ENCODE data around the gene SLC6A6.

Gene SLC6A6

GRCh38 chr3:14466179-14466903 is 63.9 kb downstream of the SLC6A6 start:
- DNase-seq (ENCODE audit: low read depth in 2 of 2), result no peak

- DNase-seq (ENCODE audit: low read depth in 2 of 2), result no peak
These were observed 65.6 kb downstream of the SLC6A6 start for GRCh38 chr3:14467814-14468620.

DNA sequence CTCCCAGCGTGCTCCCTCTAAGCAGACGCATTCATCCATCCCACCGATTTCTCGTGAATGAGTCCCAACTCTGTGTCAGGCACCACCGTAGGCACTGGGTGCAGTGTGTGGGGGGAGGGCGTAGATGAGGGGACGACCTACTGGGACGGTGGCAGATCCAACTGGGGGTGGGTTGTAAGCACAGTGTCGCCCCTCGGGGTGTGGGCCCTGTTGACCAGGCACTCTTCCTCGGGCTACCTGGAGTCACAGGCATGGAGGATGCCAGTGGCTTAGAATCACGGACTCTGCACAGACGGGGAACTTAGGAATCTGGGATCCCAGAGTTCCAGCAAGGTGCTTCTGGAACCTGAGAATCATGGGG is 66.2 kb downstream of the SLC6A6 start:
- DNase-seq (ENCODE audit: low read depth in 2 of 2), result no peak

DNA sequence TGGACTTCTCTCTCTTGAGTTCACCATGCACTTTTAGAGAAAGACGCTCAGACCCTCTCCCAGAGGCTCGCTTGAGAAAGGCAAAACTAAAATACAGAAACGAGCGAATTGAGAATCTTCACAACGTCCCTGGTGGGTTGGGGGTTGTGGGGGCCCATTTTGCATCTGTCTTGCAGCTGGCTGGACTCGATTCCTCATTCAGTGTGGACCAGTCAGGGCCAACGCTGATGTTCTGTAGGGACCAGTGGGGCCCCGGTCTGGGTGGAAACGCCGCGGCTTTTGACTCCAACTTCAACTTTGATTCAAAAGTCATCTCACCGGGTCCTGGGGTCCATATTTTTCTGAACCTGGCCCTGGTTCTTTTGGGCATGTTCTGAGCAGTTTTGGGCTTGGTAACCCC is 68.1 kb downstream of the SLC6A6 start:
- DNase-seq (ENCODE audit: low read depth in 2 of 2), result no peak

GRCh38 chr3:14471016-14471415 is 68.6 kb downstream of the SLC6A6 start:
- no peak for DNase-seq (ENCODE audit: low read depth in 2 of 2)

DNA sequence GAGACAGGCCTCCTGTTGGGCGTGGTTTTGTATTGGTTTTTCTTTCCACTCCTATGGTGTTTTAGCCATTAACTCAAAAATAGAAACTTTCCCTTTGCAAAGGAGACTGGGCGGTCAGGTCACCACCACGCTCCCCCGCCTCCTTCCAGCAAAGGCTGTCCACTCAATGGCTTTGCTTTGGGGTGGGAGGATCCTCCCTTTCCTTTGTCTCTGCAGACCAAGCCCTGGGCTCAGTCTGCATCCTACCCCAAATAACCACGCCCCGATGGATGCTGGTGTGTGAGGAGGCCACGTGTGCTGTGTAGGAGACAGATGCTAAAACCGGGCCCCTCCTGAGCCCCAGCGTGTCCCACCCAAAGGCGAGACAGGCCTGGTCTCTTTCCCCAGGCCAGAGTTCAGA is 69.3 kb downstream of the SLC6A6 start:
- no peak for DNase-seq (ENCODE audit: low read depth in 2 of 2)

DNA sequence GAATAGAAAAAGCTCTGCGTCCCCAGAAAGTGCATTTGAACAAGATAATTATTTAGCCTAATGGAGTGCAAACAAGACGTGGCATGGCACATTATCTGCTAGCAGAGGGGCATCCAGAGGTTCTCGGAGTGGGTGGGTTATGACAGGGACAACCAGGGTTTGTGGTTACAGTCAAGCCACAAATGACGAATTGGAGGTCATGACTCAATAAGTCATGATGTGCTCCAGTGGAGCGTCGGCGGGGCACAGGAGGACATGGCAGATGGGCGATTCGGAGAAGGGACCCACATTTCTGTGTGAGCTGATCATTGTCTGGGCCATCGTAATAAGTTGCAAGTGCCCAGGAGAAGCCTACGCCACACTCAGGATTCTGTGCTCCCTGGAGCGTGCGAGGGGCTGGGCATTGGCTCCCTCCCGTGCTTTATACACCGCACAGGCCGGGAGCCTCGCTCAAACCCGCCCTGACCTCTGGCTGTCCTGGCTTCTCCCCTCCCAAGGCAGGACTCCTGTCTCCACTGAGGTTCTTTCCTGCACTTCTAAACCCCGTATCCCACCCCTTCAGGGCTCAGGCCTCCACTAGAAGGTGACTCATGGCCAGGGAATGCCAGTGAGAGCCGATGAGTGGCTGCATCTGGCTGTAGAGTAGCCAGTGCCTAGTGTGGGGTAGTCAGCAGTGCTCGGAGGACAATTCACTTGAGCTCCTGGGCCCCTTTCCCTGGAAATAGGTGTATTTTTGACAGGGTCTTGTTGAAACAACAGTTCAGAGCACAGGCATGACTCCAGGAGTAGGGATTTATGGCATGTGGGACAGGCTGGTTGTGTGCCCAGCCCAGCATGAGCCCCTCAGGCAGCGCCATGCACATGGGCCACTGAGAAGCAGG is 70.3 kb downstream of the SLC6A6 start:
- no peak for DNase-seq (ENCODE audit: low read depth in 2 of 2)

DNA sequence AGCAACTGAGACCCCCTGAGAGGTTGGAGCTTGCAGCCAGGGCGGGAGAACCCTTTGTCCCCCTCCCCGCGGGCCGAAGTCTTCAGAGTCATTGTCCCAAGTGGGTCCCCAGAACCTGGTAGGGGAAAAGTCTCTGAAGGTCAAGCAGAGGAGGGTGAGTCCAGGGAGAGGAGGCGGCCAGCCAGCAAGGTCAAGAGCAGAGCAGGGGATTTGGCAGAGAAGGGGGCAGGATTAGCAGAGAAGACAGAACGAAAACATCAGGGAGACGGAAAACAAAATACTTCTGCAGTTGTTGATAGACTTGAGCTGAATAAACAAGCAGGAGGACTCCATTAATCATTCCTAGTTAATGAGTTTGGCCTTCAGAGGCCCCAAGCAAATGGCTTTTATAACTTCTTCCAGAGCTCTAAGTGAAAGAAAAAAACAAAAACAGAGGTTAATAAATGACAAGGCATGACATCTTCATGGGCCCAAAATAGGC is 71.0 kb downstream of the SLC6A6 start:
- no peak for DNase-seq (ENCODE audit: low read depth in 2 of 2)

- DNase-seq (ENCODE audit: low read depth in 2 of 2), result no peak
These were observed 72.1 kb downstream of the SLC6A6 start for GRCh38 chr3:14474363-14475081.

GRCh38 chr3:14475621-14476020 is 73.2 kb downstream of the SLC6A6 start:
- DNase-seq (ENCODE audit: low read depth in 2 of 2), result no peak

DNA sequence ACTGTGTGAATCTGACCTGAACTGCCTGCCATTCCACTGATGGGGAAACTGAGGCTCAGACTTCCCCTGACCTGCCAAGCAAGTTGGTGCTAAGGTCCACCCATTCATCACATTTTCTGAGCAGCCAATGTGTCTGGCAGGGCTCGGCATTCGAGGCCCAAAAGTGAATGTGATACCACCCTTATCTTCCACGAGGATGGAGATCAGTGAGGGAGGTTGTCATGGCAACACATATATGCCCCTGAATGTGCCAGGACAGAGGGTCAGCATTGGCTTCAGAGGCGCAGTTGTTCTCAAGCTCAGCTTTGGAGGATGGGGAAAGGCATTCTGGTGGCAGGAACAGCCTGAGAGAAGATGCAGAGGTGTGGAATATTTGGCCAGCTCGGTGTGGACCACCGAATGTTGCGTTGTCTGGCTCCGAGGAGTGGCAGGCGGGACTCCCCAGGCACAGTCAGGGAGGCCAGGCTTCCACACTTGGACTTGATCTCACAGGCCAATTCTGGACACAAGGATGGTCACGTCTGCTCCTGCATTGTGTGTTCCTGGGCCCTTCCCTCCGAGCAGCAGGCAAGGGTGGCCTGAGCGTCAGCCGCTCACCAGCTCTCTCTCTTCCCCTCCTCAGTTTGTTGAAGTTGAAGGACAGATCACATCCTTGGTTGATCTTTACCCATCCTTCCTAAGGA is 74.3 kb downstream of the SLC6A6 start:
- DNase-seq (ENCODE audit: low read depth in 2 of 2), result no peak

DNA sequence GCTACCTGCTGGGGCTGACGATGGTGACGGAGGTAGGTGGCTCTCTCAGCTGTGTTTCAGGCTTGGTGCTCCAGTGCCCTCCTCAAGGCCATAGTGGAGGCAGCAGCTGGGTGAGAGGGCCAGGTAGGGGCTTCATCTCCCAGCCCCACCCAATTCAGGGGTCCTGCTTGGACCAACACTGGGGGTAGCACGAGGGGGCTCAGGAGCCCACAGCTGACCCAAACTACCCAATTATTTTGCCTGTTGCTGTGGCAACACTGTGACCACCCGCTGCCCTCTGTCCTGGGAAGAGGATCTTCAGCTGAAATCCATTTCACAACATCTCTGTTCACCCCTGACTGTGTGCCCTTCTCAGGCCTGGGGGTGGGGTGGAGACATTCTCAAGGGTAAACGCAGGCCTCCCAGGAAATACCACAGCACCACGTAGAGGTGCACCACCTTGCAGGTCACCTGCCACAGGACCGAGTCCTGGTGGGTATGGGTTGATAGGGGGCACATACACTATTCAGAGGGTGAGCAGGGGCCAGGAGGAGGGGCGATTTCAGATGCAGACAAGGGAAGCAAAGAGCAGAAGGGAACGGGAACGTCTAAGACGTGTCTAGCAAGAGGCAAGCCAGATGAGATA is 75.0 kb downstream of the SLC6A6 start:
- DNase-seq (ENCODE audit: low read depth in 2 of 2), result no peak

- DNase-seq (ENCODE audit: low read depth in 2 of 2), result no peak
These were observed 76.6 kb downstream of the SLC6A6 start for GRCh38 chr3:14478956-14479550.

DNA sequence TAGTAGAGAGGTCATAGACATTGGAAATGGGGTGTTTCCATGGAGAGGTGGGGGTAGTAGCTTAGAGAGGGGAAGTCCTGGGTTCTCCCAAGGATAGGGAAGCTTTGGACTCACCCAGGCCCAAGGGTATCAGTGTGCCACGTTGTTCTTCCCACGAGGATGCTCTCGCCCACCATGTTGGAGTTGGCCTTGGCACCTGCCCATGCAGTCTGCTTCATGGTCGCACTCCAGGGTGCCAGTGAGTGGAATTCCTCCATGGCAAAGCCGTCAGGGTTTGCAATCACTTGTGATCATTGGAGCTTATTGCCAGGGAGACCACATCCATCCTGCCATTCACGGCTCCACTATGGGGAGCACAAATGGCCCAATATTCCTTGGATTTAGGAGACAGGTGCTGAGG is 77.2 kb downstream of the SLC6A6 start:
- DNase-seq (ENCODE audit: low read depth in 2 of 2), result no peak

- DNase-seq (ENCODE audit: low read depth in 2 of 2), result no peak
These were observed 78.0 kb downstream of the SLC6A6 start for GRCh38 chr3:14480207-14481017.

DNA sequence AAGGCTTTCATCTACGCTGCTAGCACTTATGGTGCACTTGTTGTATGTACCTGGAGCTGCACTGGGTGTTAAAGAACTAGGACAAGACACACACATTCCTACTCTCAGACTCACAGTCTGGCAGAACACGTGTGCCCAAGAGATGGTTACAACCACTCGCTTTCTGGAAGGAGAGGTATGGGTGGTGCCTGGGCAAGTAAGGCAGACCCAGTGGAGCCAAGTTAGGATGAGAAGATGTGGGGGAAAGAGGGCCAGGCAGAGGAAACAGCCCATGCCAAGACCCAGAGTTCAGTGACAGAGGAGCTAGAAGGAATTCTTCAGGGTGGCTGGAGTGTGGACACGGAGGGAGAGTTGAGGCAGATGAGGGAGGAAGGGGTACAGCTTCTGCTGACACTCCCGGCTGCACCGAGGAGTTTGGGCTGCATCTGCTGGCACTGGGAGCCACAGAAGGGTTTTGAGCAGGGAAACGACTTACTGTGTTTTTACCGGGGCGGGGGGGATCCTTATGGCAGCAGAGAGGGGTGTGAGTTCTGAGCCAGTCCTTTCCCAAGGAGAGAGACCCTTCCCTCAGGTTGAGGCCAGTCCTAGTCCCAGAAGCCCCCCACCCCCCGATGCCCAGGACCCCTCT is 78.7 kb downstream of the SLC6A6 start:
- no peak for DNase-seq (ENCODE audit: low read depth in 2 of 2)

DNA sequence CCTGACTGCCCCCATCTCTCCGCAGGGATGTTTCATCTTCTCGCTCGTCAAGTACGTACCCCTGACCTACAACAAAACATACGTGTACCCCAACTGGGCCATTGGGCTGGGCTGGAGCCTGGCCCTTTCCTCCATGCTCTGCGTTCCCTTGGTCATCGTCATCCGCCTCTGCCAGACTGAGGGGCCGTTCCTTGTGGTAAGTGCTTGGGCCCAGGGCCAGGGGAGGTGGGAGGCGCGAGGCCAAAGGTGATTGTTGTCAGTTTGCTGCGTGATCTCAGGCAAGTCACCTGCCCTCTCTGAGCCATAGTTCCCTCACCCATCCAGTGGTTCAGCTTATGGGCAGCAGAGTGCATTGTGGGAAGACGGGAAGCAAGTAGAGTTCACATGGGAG is 79.2 kb downstream of the SLC6A6 start:
- DNase-seq (ENCODE audit: low read depth in 2 of 2), result no peak

DNA sequence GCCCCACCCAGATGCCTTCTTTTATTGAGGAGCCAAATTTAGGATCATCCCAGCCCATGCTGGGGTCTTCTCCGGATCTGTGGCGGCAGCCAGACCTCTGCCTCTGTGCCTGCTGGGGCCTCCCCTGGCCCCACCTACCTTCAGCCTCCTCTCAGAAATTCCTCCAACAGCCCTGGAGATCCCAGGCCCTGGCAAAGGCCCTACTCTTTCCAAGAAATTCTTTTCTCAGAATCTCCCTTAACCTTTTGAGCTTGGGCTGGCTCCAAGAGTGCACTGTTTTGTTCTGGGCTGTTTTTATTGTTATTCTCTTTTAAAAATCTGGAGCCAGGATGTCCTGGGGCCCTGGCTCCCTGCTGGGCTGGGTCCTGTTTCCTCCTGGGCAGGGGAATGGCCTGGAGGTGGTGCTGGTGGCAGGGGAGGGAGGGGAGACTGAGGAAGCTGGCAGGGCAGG is 79.9 kb downstream of the SLC6A6 start:
- no peak for DNase-seq (ENCODE audit: low read depth in 2 of 2)

DNA sequence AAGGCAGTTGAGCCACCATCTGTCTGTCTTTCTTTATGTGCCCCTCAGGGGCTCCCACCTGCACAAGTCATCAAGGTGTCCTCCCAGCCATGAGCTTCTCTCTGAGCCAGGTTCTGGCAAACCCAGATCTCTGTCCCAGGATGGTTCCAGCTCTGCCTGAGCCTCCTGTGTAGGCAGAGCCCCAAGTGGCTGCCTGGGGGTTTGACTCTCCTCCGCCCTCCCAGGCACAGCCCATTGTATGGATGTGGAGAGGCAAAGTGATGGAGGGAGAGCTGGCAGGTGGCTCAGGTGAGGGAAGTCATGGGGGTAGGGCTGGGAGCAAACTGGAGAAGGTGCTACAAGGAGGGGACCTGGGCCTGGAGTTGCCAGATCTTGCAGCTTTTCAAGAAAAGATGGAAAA is 80.9 kb downstream of the SLC6A6 start:
- DNase-seq (ENCODE audit: low read depth in 2 of 2), result no peak

Data from activated CD8-positive, alpha-beta memory T cell treated with anti-CD3 and anti-CD28 coated beads for 4 hours (primary cell).